ENCODE results near the gene AQP3. TPM values are rescaled to one million over a fixed set of nuclear protein-coding genes. Genes with fewer than 3 reads are reported as not detected.
"Not testable (repeated sequence)": the region's sequence is repeated elsewhere in the genome, so short reads cannot be mapped to it uniquely, and the experiment has no call there.

Gene AQP3
- total RNA-seq, 2 donors from 2014 or later: 2.2 to 2.7 TPM

DNA sequence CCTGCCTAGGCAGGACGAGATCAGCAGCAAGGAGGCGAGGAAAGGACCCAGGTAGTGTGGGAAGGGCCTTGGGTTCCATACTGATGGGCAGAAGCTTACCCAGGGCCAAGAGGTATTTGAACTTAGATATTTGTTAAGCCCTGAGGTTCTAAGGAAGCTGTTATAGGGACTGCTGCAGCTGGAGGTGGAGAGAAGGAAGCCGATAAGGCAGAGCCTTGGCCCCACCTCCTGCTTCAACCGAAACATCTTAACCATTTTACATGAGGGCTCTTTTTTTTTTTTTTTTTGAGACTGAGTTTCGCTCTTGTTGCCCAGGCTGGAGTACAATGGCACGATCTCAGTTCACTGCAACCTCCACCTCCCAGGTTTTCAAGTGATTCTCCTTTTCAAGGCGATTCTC lies 8.6 kb upstream of the AQP3 start:
- Histone ChIP-seq H3K9ac (ENCODE audit: extremely low read depth, low read length, poor library complexity, severe bottlenecking) (no peak overlapping the region), H3K36me3 (ENCODE audit: control insufficient read depth, insufficient read depth, low read length) (peaks cover 4% of the 10 kb centered on the region), H3K4me3 (ENCODE audit: low read length) (no peak overlapping the region), H3K27me3 (ENCODE audit: control insufficient read depth, insufficient read depth, low read length, poor library complexity, severe bottlenecking) (no peaks in the 10 kb centered on the region), H3K4me1 (ENCODE audit: control insufficient read depth, insufficient read depth, low read length) (no peaks in the 10 kb centered on the region), H3K9me3 (ENCODE audit: control insufficient read depth, low read length) (no peaks in the 10 kb centered on the region), H3K27ac (ENCODE audit: low read depth, low read length) (no peak overlapping the region)
- H3K27me3 Mint-ChIP-seq (ENCODE audit: insufficient read depth): no peaks in the 10 kb centered on the region
- no peak overlapping the region for H3K4me3 Mint-ChIP-seq
- no peaks in the 10 kb centered on the region for H3K36me3 Mint-ChIP-seq (ENCODE audit: low read depth)
- H3K27ac Mint-ChIP-seq: no peak overlapping the region
- WGBS, 2 experiments (ENCODE audit: insufficient coverage in 1 of 2, insufficient read length in 1 of 2): 87 to 92% methylated on average over 5 to 7 of the region's 7 CpGs
- TF ChIP-seq, protein P1, sequence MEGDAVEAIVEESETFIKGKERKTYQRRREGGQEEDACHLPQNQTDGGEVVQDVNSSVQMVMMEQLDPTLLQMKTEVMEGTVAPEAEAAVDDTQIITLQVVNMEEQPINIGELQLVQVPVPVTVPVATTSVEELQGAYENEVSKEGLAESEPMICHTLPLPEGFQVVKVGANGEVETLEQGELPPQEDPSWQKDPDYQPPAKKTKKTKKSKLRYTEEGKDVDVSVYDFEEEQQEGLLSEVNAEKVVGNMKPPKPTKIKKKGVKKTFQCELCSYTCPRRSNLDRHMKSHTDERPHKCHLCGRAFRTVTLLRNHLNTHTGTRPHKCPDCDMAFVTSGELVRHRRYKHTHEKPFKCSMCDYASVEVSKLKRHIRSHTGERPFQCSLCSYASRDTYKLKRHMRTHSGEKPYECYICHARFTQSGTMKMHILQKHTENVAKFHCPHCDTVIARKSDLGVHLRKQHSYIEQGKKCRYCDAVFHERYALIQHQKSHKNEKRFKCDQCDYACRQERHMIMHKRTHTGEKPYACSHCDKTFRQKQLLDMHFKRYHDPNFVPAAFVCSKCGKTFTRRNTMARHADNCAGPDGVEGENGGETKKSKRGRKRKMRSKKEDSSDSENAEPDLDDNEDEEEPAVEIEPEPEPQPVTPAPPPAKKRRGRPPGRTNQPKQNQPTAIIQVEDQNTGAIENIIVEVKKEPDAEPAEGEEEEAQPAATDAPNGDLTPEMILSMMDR (conservative IDR thresholded peaks at IDR 0.05): no peak
- H3K4me1 Mint-ChIP-seq: peaks cover 9% of the 10 kb centered on the region
- DNase-seq: no peak
- H3K9me3 Mint-ChIP-seq: no peaks in the 10 kb centered on the region

DNA sequence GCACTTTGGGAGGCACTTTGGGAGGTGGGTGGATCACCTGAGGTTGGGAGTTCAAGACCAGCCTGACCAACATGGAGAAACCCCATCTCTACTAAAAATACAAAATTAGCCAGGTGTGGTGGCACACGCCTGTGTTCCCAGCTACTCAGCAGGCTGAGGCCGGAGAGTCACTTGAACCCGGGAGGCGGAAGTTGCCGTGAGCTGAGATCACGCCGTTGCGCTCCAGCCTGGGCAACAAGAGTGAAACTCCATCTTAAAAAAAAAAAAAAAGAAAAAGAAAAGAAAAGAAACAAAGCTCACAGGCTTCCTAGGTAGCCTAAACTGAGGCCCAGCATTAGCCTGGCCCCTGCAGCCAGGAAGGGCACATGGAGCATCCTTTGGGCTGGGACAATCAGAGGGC lies 8.1 kb upstream of the AQP3 start:
- not testable (repeated sequence) for H3K4me3 ChIP-seq (ENCODE audit: low read length); H3K27ac Mint-ChIP-seq; DNase-seq; H3K4me1 Mint-ChIP-seq; H3K27me3 Mint-ChIP-seq (ENCODE audit: insufficient read depth); H3K4me3 Mint-ChIP-seq; H3K36me3 ChIP-seq (ENCODE audit: control insufficient read depth, insufficient read depth, low read length); H3K27ac ChIP-seq (ENCODE audit: low read depth, low read length); H3K4me1 ChIP-seq (ENCODE audit: control insufficient read depth, insufficient read depth, low read length); H3K9me3 ChIP-seq (ENCODE audit: control insufficient read depth, low read length); H3K9me3 Mint-ChIP-seq; H3K9ac ChIP-seq (ENCODE audit: extremely low read depth, low read length, poor library complexity, severe bottlenecking); H3K36me3 Mint-ChIP-seq (ENCODE audit: low read depth); H3K27me3 ChIP-seq (ENCODE audit: control insufficient read depth, insufficient read depth, low read length, poor library complexity, severe bottlenecking)
- WGBS, 2 experiments (ENCODE audit: insufficient coverage in 1 of 2, insufficient read length in 1 of 2): 97% methylated on average over 8 of the region's 8 CpGs; no CpG with 5 or more reads in 1 of the 2 experiments

DNA sequence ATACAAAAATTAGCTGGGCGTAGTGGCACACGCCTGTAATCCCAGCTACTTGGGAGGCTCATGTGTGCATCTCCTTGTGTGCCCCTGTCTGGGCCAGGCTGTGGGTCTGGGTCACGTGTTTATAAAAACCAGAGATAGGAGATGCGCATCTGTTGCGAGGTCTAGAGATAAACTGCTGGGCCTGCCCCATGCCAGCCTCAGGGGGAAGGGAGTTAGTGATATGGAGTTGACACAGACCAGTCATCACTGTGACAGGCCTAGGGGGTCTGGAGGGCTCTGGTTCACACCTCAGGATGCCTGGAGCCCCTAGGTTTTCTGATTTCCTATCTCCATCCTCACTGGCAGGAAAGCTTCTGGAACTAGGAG lies 7.3 kb upstream of the AQP3 start:
- not testable (repeated sequence) for H3K4me3 ChIP-seq (ENCODE audit: low read length); H3K4me1 Mint-ChIP-seq

DNA sequence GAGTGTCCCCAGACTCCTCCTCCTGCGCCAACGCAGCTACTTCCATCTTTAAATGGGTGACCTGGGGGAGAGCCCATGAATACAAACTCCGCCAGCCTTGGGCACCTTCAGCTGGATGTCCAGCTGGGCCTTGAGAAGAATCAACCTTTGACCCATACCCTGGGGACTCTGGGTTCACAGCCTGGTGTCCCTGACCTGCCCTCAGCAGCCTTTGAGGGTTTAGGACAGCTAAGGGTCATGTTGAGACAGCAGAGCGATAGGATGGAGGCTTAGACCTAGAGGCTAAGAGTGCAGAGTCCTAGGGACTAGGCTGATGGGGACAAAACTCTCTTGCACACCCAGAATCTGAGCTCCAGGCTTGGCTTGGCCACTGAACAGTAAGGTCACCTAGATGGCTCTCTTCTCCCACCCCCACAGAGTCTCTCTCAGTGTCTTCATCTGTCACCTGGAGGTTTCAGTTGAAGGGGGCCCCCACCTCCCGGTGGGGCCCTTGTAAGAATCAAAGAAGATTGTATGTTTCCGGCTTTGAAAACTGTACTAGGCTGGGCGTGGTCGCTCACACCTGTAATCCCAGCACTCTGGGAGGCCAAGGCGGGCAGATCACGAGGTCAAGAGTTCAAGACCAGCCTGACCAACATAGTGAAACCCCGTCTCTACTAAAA lies 6.7 kb upstream of the AQP3 start:
- Histone ChIP-seq H3K27ac (ENCODE audit: low read depth, low read length) (no peak overlapping the region), H3K27me3 (ENCODE audit: control insufficient read depth, insufficient read depth, low read length, poor library complexity, severe bottlenecking) (no peaks in the 10 kb centered on the region), H3K4me1 (ENCODE audit: control insufficient read depth, insufficient read depth, low read length) (no peaks in the 10 kb centered on the region), H3K9me3 (ENCODE audit: control insufficient read depth, low read length) (no peaks in the 10 kb centered on the region), H3K9ac (ENCODE audit: extremely low read depth, low read length, poor library complexity, severe bottlenecking) (no peak overlapping the region), H3K36me3 (ENCODE audit: control insufficient read depth, insufficient read depth, low read length) (no peaks in the 10 kb centered on the region), H3K4me3 (ENCODE audit: low read length) (no peak overlapping the region)
- no peak overlapping the region for H3K4me3 Mint-ChIP-seq
- DNase-seq: no peak
- TF ChIP-seq, protein P1 (conservative IDR thresholded peaks at IDR 0.05): no peak
- H3K9me3 Mint-ChIP-seq: no peaks in the 10 kb centered on the region
- no peaks in the 10 kb centered on the region for H3K27me3 Mint-ChIP-seq (ENCODE audit: insufficient read depth)
- H3K27ac Mint-ChIP-seq: no peak overlapping the region
- H3K36me3 Mint-ChIP-seq (ENCODE audit: low read depth): no peaks in the 10 kb centered on the region
- 89 to 92% methylated on average over 5 to 11 of the region's 11 CpGs for WGBS, 2 experiments (ENCODE audit: insufficient coverage in 1 of 2, insufficient read length in 1 of 2)
- H3K4me1 Mint-ChIP-seq: peaks cover 9% of the 10 kb centered on the region

More for the DNA sequence above, 7.3 kb upstream of the AQP3 start:
- not testable (repeated sequence) for H3K9me3 Mint-ChIP-seq; H3K36me3 Mint-ChIP-seq (ENCODE audit: low read depth); H3K36me3 ChIP-seq (ENCODE audit: control insufficient read depth, insufficient read depth, low read length); DNase-seq; H3K27me3 ChIP-seq (ENCODE audit: control insufficient read depth, insufficient read depth, low read length, poor library complexity, severe bottlenecking); H3K4me3 Mint-ChIP-seq; H3K27ac ChIP-seq (ENCODE audit: low read depth, low read length); H3K4me1 ChIP-seq (ENCODE audit: control insufficient read depth, insufficient read depth, low read length); H3K27me3 Mint-ChIP-seq (ENCODE audit: insufficient read depth); H3K9ac ChIP-seq (ENCODE audit: extremely low read depth, low read length, poor library complexity, severe bottlenecking); H3K9me3 ChIP-seq (ENCODE audit: control insufficient read depth, low read length); H3K27ac Mint-ChIP-seq
- 94 to 100% methylated on average over 2 to 5 of the region's 5 CpGs for WGBS, 2 experiments (ENCODE audit: insufficient coverage in 1 of 2, insufficient read length in 1 of 2)

Measured in endodermal cell (in vitro differentiated cells).